Panc1 (cell line): ENCODE measurements around the gene STPG3.

Experiments used
- CTCF ChIP-seq: fragments of 450-650 bp; IDR thresholded peaks from 2 replicates; pipeline ENCODE4 v1.5.1; 2017; ENCODE audit warnings: mild to moderate bottlenecking
- POLR2AphosphoS5 ChIP-seq: IDR thresholded peaks from 2 replicates; pipeline ENCODE4 v1.6.1; 2012; ENCODE audit warnings: mild to moderate bottlenecking, low read depth, low read length, moderate library complexity
- REST ChIP-seq, 2 experiments: IDR thresholded peaks; 2 replicates each; pipeline ENCODE4 v1.6.1; 2011 to 2012; ENCODE audit warnings: low read depth in 2 of 2, control low read depth in 1 of 2, low read length in 1 of 2, mild to moderate bottlenecking in 1 of 2, moderate library complexity in 1 of 2; ENCODE audit not compliant: insufficient read depth in 1 of 2
- SIN3A ChIP-seq: IDR thresholded peaks from 2 replicates; pipeline ENCODE4 v1.6.1; 2012; ENCODE audit warnings: low read depth, mild to moderate bottlenecking, low read length, moderate library complexity, borderline replicate concordance; ENCODE audit not compliant: insufficient read depth
- TCF7L2 ChIP-seq: IDR thresholded peaks from 2 replicates; pipeline ENCODE4 v1.6.1; 2011; ENCODE audit warnings: mild to moderate bottlenecking, low read depth, low read length, inconsistent platforms

- TF ChIP-seq CTCF (no peak), POLR2AphosphoS5 (no peak), REST (IDR thresholded peaks at IDR 0.05; ENCODE audit: insufficient read depth in 1 of 2, low read depth in 2 of 2, low read length in 1 of 2) (no peak), SIN3A (no peak), TCF7L2 (no peak)
Measured at GRCh38 chr9:137224830-137225694, 26.0 kb upstream of the STPG3 start, which contains the start of gene CYSRT1.
